Measurements from ENCODE around the gene HMOX2.
A peak's percentile ranks its signal among the peaks of the same experiment; 100 is the strongest.

The HMOX2 gene

DNA sequence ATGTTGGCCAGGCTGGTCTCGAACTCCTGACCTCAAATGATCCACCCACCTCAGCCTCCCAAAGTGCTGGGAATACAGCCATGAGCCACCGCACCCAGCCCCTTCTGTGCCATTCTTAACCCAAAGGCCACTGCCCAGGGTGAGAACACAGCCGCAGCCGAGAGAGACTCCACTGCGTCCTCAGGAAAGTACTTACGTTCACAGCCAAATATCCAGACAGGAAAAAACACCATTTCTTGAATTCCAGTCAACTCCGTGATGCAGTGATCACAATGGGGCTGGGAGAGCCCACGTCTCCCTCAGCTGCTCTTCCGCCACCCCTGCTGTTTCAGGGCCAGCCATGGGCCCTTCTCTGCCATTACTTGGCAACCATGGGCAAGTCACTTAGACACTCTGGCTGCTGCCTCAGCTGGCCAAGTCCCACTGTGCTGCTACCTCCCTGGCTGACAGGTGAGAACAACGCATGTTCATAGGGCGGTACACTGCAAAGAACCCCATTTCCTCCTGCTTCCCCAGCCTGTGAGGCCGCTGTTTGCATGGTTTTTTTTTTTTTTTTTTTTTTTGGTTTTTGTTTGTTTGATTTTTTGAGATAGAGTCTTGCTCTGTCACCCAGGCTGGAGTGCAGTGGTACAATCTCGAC is 58.1 kb downstream of the HMOX2 start:
- H3K4me3 ChIP-seq (ENCODE audit: low read depth, low read length) = no peak overlapping the region
- TF ChIP-seq, protein P1, sequence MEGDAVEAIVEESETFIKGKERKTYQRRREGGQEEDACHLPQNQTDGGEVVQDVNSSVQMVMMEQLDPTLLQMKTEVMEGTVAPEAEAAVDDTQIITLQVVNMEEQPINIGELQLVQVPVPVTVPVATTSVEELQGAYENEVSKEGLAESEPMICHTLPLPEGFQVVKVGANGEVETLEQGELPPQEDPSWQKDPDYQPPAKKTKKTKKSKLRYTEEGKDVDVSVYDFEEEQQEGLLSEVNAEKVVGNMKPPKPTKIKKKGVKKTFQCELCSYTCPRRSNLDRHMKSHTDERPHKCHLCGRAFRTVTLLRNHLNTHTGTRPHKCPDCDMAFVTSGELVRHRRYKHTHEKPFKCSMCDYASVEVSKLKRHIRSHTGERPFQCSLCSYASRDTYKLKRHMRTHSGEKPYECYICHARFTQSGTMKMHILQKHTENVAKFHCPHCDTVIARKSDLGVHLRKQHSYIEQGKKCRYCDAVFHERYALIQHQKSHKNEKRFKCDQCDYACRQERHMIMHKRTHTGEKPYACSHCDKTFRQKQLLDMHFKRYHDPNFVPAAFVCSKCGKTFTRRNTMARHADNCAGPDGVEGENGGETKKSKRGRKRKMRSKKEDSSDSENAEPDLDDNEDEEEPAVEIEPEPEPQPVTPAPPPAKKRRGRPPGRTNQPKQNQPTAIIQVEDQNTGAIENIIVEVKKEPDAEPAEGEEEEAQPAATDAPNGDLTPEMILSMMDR (IDR thresholded peaks at IDR 0.05; ENCODE audit: low read depth, low read length) = no peak

DNA sequence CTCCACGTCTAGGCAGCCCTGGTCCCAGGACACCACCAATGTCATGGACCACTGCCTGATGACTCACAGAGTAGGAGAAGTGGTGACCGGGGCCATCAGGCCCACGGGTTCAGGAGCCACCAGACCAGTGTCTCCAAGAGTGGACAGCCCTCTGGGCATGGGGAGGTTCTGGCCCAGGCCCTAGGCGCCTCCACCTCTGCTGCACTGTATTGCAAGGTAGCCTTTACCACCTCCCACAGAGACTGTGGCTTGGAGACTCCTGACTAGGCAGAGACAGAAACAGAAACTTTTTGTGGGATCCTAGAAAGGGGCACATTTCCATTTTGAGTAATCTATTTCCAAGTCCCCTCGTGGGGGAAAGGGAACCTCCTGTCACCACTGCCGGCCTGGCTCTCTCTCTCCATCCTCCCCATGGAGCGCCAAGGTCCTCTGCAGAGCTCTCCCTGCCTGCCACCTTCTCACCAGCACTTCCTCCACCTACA is 59.5 kb downstream of the HMOX2 start:
- TF ChIP-seq, protein P1 (IDR thresholded peaks at IDR 0.05; ENCODE audit: low read depth, low read length) = no peak
- H3K4me3 ChIP-seq (ENCODE audit: low read depth, low read length) = no peak overlapping the region

DNA sequence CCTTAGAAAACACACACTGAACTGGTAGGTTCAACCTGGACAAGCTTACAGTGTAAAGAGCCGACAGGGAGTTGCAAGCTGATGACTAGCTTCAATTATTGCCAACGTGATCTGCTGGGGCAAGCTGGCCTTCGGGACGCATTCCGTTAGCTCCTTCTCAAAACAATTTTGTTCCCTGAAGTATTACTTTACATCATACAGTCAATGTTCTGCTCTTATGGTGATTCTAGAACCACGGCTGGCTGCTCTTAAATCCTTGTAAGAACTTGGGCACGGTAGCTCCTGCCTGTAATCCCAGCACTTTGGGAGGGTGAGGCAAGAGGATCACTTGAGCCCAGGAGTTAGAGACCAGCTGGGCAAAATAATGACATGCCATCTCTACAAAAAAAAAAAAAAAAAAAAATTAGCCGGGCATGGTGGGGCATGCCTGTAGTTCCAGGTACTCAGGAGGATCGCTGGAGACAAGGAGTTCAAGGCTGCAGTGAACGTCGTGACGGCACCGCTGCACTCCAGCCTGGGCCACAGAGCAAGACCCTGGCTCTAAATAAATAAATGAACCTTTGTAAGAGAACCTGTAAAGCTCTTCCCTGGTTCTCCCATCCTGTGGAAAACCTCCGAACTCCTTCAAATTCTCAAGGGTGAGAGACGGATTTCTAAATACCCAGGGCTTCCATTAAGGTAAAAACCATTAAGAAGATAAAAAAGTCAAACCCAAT is 60.4 kb downstream of the HMOX2 start:
- H3K4me3 ChIP-seq (ENCODE audit: low read depth, low read length) = no peak overlapping the region
- TF ChIP-seq, protein P1 (IDR thresholded peaks at IDR 0.05; ENCODE audit: low read depth, low read length) = no peak

DNA sequence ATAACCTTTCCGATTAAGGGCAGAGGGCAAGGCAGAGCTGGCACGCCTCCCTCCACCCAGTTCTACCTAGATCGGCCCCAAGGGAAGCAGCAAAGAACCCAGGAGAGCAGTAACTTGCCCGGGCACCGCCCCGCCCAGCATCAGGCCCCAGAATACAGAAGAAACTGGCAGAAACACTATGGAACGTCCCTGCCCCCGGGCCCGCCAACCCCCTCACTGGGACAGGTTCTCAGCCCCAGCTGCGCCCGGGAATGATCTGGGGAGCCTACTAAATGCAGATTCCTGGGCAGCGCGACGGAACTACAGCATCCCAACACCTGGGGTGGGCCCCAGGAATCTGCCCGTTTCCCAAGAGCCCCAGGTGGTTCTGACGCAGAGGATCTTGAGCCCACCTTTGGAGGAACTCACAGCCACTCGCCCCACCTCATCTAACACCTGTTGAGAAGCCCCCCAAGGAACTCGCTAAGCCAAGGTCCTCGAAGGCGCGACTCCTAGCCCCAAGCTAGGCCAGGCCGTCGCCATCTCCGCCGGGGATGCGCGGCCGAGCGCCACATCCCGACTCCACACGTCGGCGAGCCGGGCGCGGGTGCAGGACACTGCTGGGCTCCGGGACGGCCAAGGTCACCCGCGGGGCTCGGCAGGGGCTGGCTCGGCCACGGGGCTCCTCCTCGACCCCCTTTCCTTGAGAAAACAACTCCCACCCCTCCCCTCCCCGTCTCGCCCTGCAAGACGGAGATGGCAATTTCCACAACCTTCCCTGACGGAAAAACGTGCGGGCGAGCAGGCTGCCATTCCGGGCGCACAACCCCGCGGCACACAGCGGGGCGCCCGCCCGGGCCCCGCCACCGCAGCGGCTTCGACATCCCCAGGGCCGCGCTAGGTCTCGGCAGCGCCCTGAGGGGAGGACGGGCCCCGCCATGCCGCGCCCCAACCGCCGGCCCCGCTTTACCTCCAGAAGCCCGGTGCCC is 61.5 kb downstream of the HMOX2 start:
- peak overlapping the region; percentile 63 for H3K4me3 ChIP-seq (ENCODE audit: low read depth, low read length)
- TF ChIP-seq, protein P1 (IDR thresholded peaks at IDR 0.05; ENCODE audit: low read depth, low read length) = no peak

DNA sequence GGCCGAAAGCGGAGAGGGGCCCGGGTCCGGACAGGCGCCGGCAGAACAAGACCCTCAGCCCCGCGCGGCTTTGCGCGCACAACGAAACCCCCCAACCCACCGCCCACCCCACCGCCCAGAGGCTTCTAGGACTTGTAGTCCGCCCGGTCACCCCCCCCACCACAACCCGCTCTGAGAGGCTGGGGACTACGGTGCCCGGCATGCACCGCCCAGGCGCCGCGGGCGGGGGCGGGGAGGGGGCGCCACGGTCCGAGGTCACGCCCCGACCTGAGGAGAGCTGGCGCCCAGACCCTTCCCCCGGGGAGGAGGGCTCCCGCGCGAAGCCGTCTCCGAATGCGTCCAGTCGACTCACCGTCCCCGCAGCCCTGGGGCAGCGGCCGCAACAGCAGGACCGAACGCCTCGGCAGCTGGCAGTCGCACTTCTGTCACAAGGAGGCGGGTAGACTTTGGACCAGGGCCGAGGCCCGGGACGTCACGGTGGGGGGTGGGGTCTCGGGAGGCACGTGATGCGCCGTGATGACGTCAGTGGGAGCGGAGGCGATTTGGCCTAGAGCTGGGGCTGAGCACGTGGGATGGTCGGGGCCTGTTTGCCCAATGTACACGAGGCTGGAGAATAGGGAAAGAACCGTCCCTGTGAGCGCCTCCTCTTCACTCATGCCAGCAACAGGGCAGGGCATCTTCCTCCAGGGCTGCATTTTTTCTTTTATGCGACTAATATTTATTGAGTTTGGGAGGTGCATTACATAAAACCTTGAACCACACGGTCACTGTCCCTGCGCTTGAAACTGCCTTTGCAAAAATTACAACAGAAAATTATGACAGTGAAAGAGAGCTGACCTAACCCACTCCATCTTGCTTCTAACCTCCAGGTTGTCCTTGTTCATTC is 62.4 kb downstream of the HMOX2 start, which contains the start of gene CDIP1:
CDIP1 (minus strand) TSS at position 424 of the 886 bp plus-strand sequence. CDS start 24,643 bp downstream, outside the sequence.
- peak within 1 kb of the TSS; percentile 63 for H3K4me3 ChIP-seq (ENCODE audit: low read depth, low read length)
- TF ChIP-seq, protein P1 (IDR thresholded peaks at IDR 0.05; ENCODE audit: low read depth, low read length) = no peak

DNA sequence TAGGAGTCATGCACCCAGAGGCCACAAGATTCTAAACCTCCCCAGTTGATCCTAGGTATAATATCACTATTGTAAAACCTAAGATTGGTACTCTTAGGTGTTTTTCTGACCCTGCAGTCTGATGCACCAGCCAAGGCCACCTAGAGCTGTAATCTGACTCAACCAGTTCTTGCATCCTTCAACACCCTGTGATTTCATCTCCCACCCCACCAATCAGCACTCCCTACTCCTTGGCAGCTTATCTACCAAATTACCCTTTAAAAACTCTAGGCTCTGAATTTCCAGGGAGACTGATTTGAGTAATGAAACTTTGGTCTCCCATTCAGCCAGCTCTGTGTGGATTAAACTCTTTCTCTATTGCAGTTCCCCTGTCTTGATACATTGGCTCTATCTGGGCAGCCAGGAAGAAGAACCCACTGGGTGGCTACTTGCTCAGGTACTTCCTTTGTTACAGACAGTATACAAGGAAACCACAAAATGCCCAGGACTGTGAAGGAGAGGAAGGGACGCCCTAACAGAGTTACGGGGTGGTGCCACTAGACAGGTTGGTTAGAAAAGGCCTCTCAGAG is 63.6 kb downstream of the HMOX2 start:
- TF ChIP-seq, protein P1 (IDR thresholded peaks at IDR 0.05; ENCODE audit: low read depth, low read length) = no peak
- no peak overlapping the region for H3K4me3 ChIP-seq (ENCODE audit: low read depth, low read length)

Data from WI38 (cell line).